NCI-H2107 (cell line): ENCODE data around the gene SHANK1.

Experiments
- DNase-seq: peaks from one replicate; lab custom pipeline; 2025; lab: John Stamatoyannopoulos, UW

SHANK1 gene

GRCh38 chr19:50686310-50687032 lies 33.1 kb downstream of the SHANK1 start:
- DNase-seq = no peak

GRCh38 chr19:50679177-50680125 lies 40.2 kb downstream of the SHANK1 start:
- DNase-seq = no peak

- DNase-seq = no peak
These were observed 41.3 kb downstream of the SHANK1 start for GRCh38 chr19:50678323-50678722.

- DNase-seq = no peak
These were observed 42.0 kb downstream of the SHANK1 start for GRCh38 chr19:50677636-50678035.

GRCh38 chr19:50676625-50677197 lies 42.9 kb downstream of the SHANK1 start:
- no peak for DNase-seq

GRCh38 chr19:50673118-50673517 lies 46.5 kb downstream of the SHANK1 start:
- no peak for DNase-seq

GRCh38 chr19:50670102-50670380 lies 49.6 kb downstream of the SHANK1 start:
- no peak for DNase-seq

- no peak for DNase-seq
These were observed 50.1 kb downstream of the SHANK1 start for GRCh38 chr19:50669302-50670101.

- DNase-seq = no peak
These were observed 50.7 kb downstream of the SHANK1 start for GRCh38 chr19:50668879-50669278.

- no peak for DNase-seq
These were observed 51.2 kb downstream of the SHANK1 start for GRCh38 chr19:50668416-50668815.

GRCh38 chr19:50667759-50668231 lies 51.8 kb downstream of the SHANK1 start:
- no peak for DNase-seq

GRCh38 chr19:50667177-50667758 lies 52.3 kb downstream of the SHANK1 start:
- DNase-seq = no peak

GRCh38 chr19:50666346-50667176 lies 53.0 kb downstream of the SHANK1 start:
- DNase-seq = no peak

- DNase-seq = no peak
These were observed 55.4 kb downstream of the SHANK1 start for GRCh38 chr19:50664204-50664603.

- DNase-seq = no peak
These were observed 56.2 kb downstream of the SHANK1 start for GRCh38 chr19:50663482-50663790.

- no peak for DNase-seq
These were observed 56.7 kb downstream of the SHANK1 start for GRCh38 chr19:50662651-50663481.

- no peak for DNase-seq
These were observed 57.6 kb downstream of the SHANK1 start for GRCh38 chr19:50661766-50662650.

GRCh38 chr19:50661023-50661422 lies 58.6 kb downstream of the SHANK1 start:
- no peak for DNase-seq

- DNase-seq = no peak
These were observed 59.6 kb downstream of the SHANK1 start for GRCh38 chr19:50660088-50660366.
